GM12878 (cell line): ENCODE measurements around the gene FRAS1. TPM values are rescaled to one million over a fixed set of nuclear protein-coding genes. Genes with fewer than 3 reads are reported as not detected.

ENCODE experiments used
- ATAC-seq: fragments of 200-7000 bp; cut with Tn5 transposase; 3 replicates; pipeline ENCODE4 v1.9.1; 2020; ENCODE audit warnings: mild to moderate bottlenecking, moderate library complexity
- BruUV-seq: library from RNA; stranded (reverse); fragments of 400-500 nt; replicated peaks from 2 replicates; lab custom pipeline; 2021; lab: Mats Ljungman, UMichigan
- CTCF ChIA-PET: fragments of 300-600 bp; sonication (Branson Sonifier 250); formaldehyde crosslinking; extraction: SDS; loops from one replicate; lab custom pipeline; 2021; ENCODE audit warnings: inconsistent platforms; lab: Yijun Ruan, JAX
- POLR2A ChIA-PET: fragments of 350-600 bp; formaldehyde crosslinking; extraction: SDS; loops from one replicate; lab custom pipeline; 2021; ENCODE audit warnings: inconsistent platforms; lab: Charles Lee
- RAD21 ChIA-PET: fragments of 300-600 bp; sonication (Branson Sonifier 250); formaldehyde crosslinking; loops from one replicate; lab custom pipeline; 2023; ENCODE audit warnings: antibody characterized with exemption; ENCODE audit not compliant: unreplicated experiment; lab: Charles Lee
- SMC1A ChIA-PET: fragments of 300-600 bp; sonication (Branson Sonifier 250); formaldehyde crosslinking; loops from one replicate; lab custom pipeline; 2023; ENCODE audit not compliant: unreplicated experiment, uncharacterized antibody; lab: Charles Lee
- DNase-seq: peaks from one replicate; pipeline ENCODE4 v3.0.0-alpha.2; 2011; ENCODE audit warnings: low read depth, low spot score
- FAIRE-seq: peaks from 3 replicates; lab custom pipeline; 2011; peaks lifted over from hg19 to GRCh38; lab: Jason Lieb, UNC
- H2AFZ ChIP-seq: 2 replicates; pipeline ENCODE4 v1.6.0; 2011; ENCODE audit warnings: low read depth, low read length, control low read depth; ENCODE audit not compliant: control insufficient read depth
- H3K27ac ChIP-seq: 2 replicates; pipeline ENCODE4 v1.5.1; 2011; ENCODE audit warnings: control low read depth; ENCODE audit not compliant: control insufficient read depth, insufficient read depth
- H3K27me3 ChIP-seq, 2 experiments: replicated peaks in 1 of 2; 2 replicates each; pipeline versions ENCODE4 v1.6.0 to v1.6.1; 2011; ENCODE audit warnings: low read length in 1 of 2; ENCODE audit not compliant: control insufficient read depth in 2 of 2, insufficient read depth in 2 of 2
- H3K36me3 ChIP-seq, 2 experiments: 2 replicates each; pipeline ENCODE4 v1.5.1; 2011; ENCODE audit warnings: low read length in 1 of 2; ENCODE audit not compliant: control insufficient read depth in 2 of 2, insufficient read depth in 2 of 2
- H3K4me1 ChIP-seq: 2 replicates; pipeline ENCODE4 v1.6.1; 2011; ENCODE audit warnings: mild to moderate bottlenecking, low read length, moderate library complexity, mixed read lengths; ENCODE audit not compliant: control insufficient read depth, insufficient read depth
- H3K4me2 ChIP-seq: 2 replicates; pipeline ENCODE4 v1.6.0; 2011; ENCODE audit warnings: control low read depth; ENCODE audit not compliant: control insufficient read depth, insufficient read depth
- H3K4me3 ChIP-seq: fragments of 200-600 bp; sonication (generic); 2 replicates; pipeline ENCODE4 v1.5.1; 2016
- H3K79me2 ChIP-seq: 2 replicates; pipeline ENCODE4 v1.6.0; 2011; ENCODE audit warnings: low read length; ENCODE audit not compliant: control insufficient read depth, insufficient read depth
- H3K9ac ChIP-seq: 2 replicates; pipeline ENCODE4 v1.8.0; 2011; ENCODE audit warnings: low read length, control low read depth, mixed read lengths; ENCODE audit not compliant: control insufficient read depth, insufficient read depth
- H3K9me3 ChIP-seq: replicated peaks from 3 replicates; pipeline ENCODE4 v1.5.1; 2011; ENCODE audit warnings: mild to moderate bottlenecking, low read length; ENCODE audit not compliant: control insufficient read depth, insufficient read depth
- H4K20me1 ChIP-seq: 2 replicates; pipeline ENCODE4 v1.6.0; 2011; ENCODE audit not compliant: control insufficient read depth, insufficient read depth
- ATF3 ChIP-seq: IDR thresholded peaks from 2 replicates; pipeline ENCODE4 v1.6.1; 2011; ENCODE audit warnings: low read depth, mild to moderate bottlenecking, low read length, moderate library complexity, borderline replicate concordance; ENCODE audit errors: extremely low read depth
- BHLHE40 ChIP-seq, 2 experiments: fragments of 450-650 bp in 1 of 2; IDR thresholded peaks; 2 replicates each; pipeline ENCODE4 v1.6.1; 2011 to 2017; ENCODE audit warnings: low read depth in 2 of 2, borderline replicate concordance in 1 of 2, improper control_type of control experiment in 1 of 2, low read length in 1 of 2, mild to moderate bottlenecking in 1 of 2
- CHD2 ChIP-seq: IDR thresholded peaks from 2 replicates; pipeline ENCODE4 v1.6.1; 2011; ENCODE audit warnings: low read depth, low read length, improper control_type of control experiment, borderline replicate concordance
- E4F1 ChIP-seq: fragments of 450-650 bp; IDR thresholded peaks from 2 replicates; pipeline ENCODE4 v1.6.1; 2018; ENCODE audit warnings: borderline replicate concordance, mild to moderate bottlenecking; ENCODE audit not compliant: partially characterized antibody
- EP300 ChIP-seq, 2 experiments: fragments of 150-350 bp in 1 of 2; IDR thresholded peaks; 2 replicates each; pipeline ENCODE4 v1.6.1; 2011 to 2012; ENCODE audit warnings: low read depth in 2 of 2, low read length in 2 of 2, borderline replicate concordance in 1 of 2, improper control_type of control experiment in 1 of 2, inconsistent platforms in 1 of 2; ENCODE audit not compliant: control insufficient read depth in 1 of 2
- IRF5 ChIP-seq: fragments of 450-650 bp; IDR thresholded peaks from 2 replicates; pipeline ENCODE4 v1.6.1; 2017; ENCODE audit warnings: borderline replicate concordance
- MYC ChIP-seq: IDR thresholded peaks from 2 replicates; pipeline ENCODE4 v1.6.1; 2011; ENCODE audit warnings: mild to moderate bottlenecking, low read length, moderate library complexity, inconsistent platforms; ENCODE audit not compliant: insufficient read depth, insufficient replicate concordance, insufficient read length, severe bottlenecking
- NFXL1 ChIP-seq: fragments of 450-650 bp; IDR thresholded peaks from 2 replicates; pipeline ENCODE4 v1.6.1; 2017; ENCODE audit warnings: antibody characterized with exemption, mild to moderate bottlenecking, borderline replicate concordance
- RBBP5 ChIP-seq: fragments of 200-600 bp; sonication (generic); conservative IDR thresholded peaks from 2 replicates; pipeline ENCODE4 v1.6.1; 2016
- RELA ChIP-seq: fragments of 450-650 bp; IDR thresholded peaks from 2 replicates; pipeline ENCODE4 v1.8.0; 2014; ENCODE audit warnings: borderline replicate concordance; ENCODE audit not compliant: partially characterized antibody
- RUNX3 ChIP-seq: IDR thresholded peaks from 2 replicates; pipeline ENCODE4 v1.6.1; 2012; ENCODE audit warnings: low read length, inconsistent platforms
- STAT1 ChIP-seq: fragments of 450-650 bp; conservative IDR thresholded peaks from 2 replicates; pipeline ENCODE4 v1.6.1; 2014; ENCODE audit warnings: antibody characterized with exemption, mild to moderate bottlenecking
- TCF12 ChIP-seq: IDR thresholded peaks from 2 replicates; pipeline ENCODE4 v1.6.1; 2011; ENCODE audit warnings: low read depth, mild to moderate bottlenecking, low read length
- YBX1 ChIP-seq: fragments of 450-650 bp; IDR thresholded peaks from 2 replicates; pipeline ENCODE4 v1.6.1; 2016; ENCODE audit warnings: antibody characterized with exemption
- ZBTB33 ChIP-seq: fragments of 450-650 bp; IDR thresholded peaks from 2 replicates; pipeline ENCODE4 v1.6.1; 2017; ENCODE audit warnings: mild to moderate bottlenecking
- ZNF274 ChIP-seq: IDR thresholded peaks from one replicate; pipeline ENCODE4 v1.8.0; 2011; ENCODE audit not compliant: insufficient read length, insufficient read depth
- ZNF622 ChIP-seq: fragments of 450-650 bp; IDR thresholded peaks from 2 replicates; pipeline ENCODE4 v1.6.1; 2017; ENCODE audit warnings: mild to moderate bottlenecking, inconsistent platforms
- WGBS: methylation state at CpG from one replicate; pipeline ENCODE4 v1.1.6; 2016; ENCODE audit warnings: low lambda C conversion rate; ENCODE audit not compliant: insufficient replicate concordance, insufficient coverage; ENCODE audit errors: missing lambda C conversion rate; 5-methylcytosine and 5-hydroxymethylcytosine counted together
- in situ Hi-C: fragments of 300-500 bp; cut with MboI; formaldehyde crosslinking; loops from 9 replicates; pipeline ENCODE4 v1.14.3; 2018; ENCODE audit warnings: mixed read lengths
- intact Hi-C: fragments of 100-400 bp; cut with micrococcal nuclease; formaldehyde crosslinking; loops from one replicate; pipeline ENCODE4 v1.14.2; 2022; ENCODE audit not compliant: unreplicated experiment
- polyA plus RNA-seq, 11 experiments: library from polyadenylated mRNA; depleted of rRNA in 4 of 11; unstranded in 6 of 11; stranded (reverse) in 5 of 11; fragments of >200 nt; fragmentation: Nextera tagmentation in 4 of 11; fragmentation: Illumina TruSeq in 1 of 11; extraction: Ambion mirVana in 4 of 11; extraction: Trizol in 1 of 11; gene quantifications; 1 replicate in 1 of 11; 2 replicates in 10 of 11; pipeline versions ENCODE4 v1.2.1 to v1.2.3, GENCODE V29; 2011 to 2016; ENCODE audit warnings: inconsistent platforms in 2 of 11, missing spikeins in 2 of 11, low read depth in 1 of 11
- total RNA-seq, 4 experiments: library from RNA; depleted of rRNA in 3 of 4; stranded (reverse); fragments of >200 nt in 3 of 4; fragmentation: Illumina TruSeq in 1 of 4; extraction: Trizol in 1 of 4; gene quantifications; 2 replicates each; pipeline versions ENCODE4 v1.2.1 to v1.2.3, GENCODE V29; 2013 to 2021

FRAS1 gene
- total and polyA plus RNA-seq, 10 of the 15 experiments (the other 5 are each of a cell fraction or from before 2014, with no cell fraction given) = 0.08 to 11.7 (median 0.20) TPM

GRCh38 chr4:78337244-78338020, 280.3 kb downstream of the FRAS1 start:
- ChIA-PET RAD21 (no interaction called here), POLR2A (no interaction called here), SMC1A (interaction anchor here (1.2 to 1.3 kb wide), 2 partner anchors 8 to 221 kb away, joined by 3 read pairs; no protein-coding TSS in a partner anchor)
- 25% methylated on average over 9 of the region's 9 CpGs for WGBS
- no peak for DNase-seq
- no peak overlapping the region for H3K9ac ChIP-seq
- H3K27ac ChIP-seq = no peak overlapping the region
- no peaks in the 10 kb centered on the region for H3K36me3 ChIP-seq
- intact Hi-C loops = no loop called here
- no peak overlapping the region for H2AFZ ChIP-seq
- H3K9me3 ChIP-seq = no peaks in the 10 kb centered on the region
- TF ChIP-seq YBX1 = no peak
- no peak for TF ChIP-seq IRF5
- TF ChIP-seq TCF12 = no peak
- no peak for TF ChIP-seq CHD2
- no peak for TF ChIP-seq RELA
- no peak for TF ChIP-seq E4F1
- TF ChIP-seq RUNX3 = no peak
- no peak for TF ChIP-seq RBBP5
- no peak for TF ChIP-seq ZBTB33
- TF ChIP-seq NFXL1 = no peak
- no peak for TF ChIP-seq ZNF274
- TF ChIP-seq ATF3 = no peak
- no peak for TF ChIP-seq EP300 (IDR thresholded peaks at IDR 0.05; ENCODE audit: borderline replicate concordance in 1 of 2, control insufficient read depth in 1 of 2, low read depth in 2 of 2, low read length in 2 of 2)
- no peak for TF ChIP-seq ZNF622
- no peak for TF ChIP-seq STAT1
- TF ChIP-seq MYC = no peak
- no peak for TF ChIP-seq BHLHE40 (IDR thresholded peaks at IDR 0.05; ENCODE audit: borderline replicate concordance in 1 of 2, low read depth in 2 of 2, low read length in 1 of 2)
- TF ChIP-seq, all 136 proteins: peak for 0
- no peaks in the 10 kb centered on the region for H3K27me3 ChIP-seq
- BruUV-seq = no TSS peak
- H4K20me1 ChIP-seq = no peaks in the 10 kb centered on the region
- CTCF ChIA-PET = interaction anchor here (0.6 kb wide), 1 partner anchor 67 kb away, joined by 3 read pairs; no protein-coding TSS in a partner anchor
- ATAC-seq = no peak
- in situ Hi-C loops = no loop called here
- no peaks in the 10 kb centered on the region for H3K79me2 ChIP-seq
- H3K4me1 ChIP-seq = no peaks in the 10 kb centered on the region
- no peak overlapping the region for H3K4me2 ChIP-seq
- H3K4me3 ChIP-seq = no peak overlapping the region
- FAIRE-seq = no peak
